AG04449 (cell line): ENCODE data around the gene SDK2.

ENCODE experiments used
- CTCF ChIA-PET: fragments of 350-600 bp; formaldehyde crosslinking; extraction: SDS; loops from one replicate; lab custom pipeline; 2021; ENCODE audit warnings: antibody characterized with exemption; lab: Yijun Ruan, JAX
- POLR2A ChIA-PET: fragments of 400-600, 350-600 bp; formaldehyde crosslinking; extraction: SDS; loops from one replicate; lab custom pipeline; 2020; ENCODE audit warnings: antibody characterized with exemption, inconsistent platforms; lab: Yijun Ruan, JAX
- DNase-seq: peaks from one replicate; pipeline ENCODE4 v3.0.0-alpha.2; 2010; ENCODE audit warnings: low read depth, low spot score
- H3K4me3 ChIP-seq: 2 replicates; pipeline ENCODE4 v1.5.1; 2011; ENCODE audit warnings: low read depth, mild to moderate bottlenecking, control low read depth, low read length
- TF ChIP-seq, protein P1 (sequence below): IDR thresholded peaks from one replicate; pipeline ENCODE4 v1.5.1; 2011; ENCODE audit warnings: mild to moderate bottlenecking, moderate library complexity, low read length, control low read depth, inconsistent platforms; ENCODE audit not compliant: insufficient read depth; ENCODE audit errors: missing control alignments

SDK2 gene

GRCh38 chr17:73498176-73498575 lies 146.1 kb downstream of the SDK2 start:
- no peak for DNase-seq
- TF ChIP-seq, protein P1, sequence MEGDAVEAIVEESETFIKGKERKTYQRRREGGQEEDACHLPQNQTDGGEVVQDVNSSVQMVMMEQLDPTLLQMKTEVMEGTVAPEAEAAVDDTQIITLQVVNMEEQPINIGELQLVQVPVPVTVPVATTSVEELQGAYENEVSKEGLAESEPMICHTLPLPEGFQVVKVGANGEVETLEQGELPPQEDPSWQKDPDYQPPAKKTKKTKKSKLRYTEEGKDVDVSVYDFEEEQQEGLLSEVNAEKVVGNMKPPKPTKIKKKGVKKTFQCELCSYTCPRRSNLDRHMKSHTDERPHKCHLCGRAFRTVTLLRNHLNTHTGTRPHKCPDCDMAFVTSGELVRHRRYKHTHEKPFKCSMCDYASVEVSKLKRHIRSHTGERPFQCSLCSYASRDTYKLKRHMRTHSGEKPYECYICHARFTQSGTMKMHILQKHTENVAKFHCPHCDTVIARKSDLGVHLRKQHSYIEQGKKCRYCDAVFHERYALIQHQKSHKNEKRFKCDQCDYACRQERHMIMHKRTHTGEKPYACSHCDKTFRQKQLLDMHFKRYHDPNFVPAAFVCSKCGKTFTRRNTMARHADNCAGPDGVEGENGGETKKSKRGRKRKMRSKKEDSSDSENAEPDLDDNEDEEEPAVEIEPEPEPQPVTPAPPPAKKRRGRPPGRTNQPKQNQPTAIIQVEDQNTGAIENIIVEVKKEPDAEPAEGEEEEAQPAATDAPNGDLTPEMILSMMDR: no peak
- H3K4me3 ChIP-seq: no peak overlapping the region
- ChIA-PET CTCF (no interaction called here), POLR2A (no interaction called here)

DNA sequence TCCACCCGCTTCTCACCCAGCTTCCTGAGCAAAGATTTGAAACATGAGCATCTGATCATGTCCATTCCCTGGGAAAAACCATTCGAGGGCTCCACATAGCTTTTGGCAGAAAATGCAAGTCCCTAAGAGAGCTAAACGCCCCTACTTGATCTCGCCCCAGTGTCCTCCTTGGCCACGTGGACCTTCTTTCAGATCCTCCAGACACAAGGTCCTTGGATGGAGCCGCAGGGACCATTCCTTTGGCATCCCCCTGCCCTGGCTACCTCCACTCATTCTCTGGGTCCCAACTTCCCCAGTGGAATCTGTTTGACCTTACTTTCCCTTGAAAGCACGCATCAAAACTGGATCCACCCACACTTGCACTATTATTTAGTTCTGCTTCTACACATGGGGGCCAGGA lies 146.5 kb downstream of the SDK2 start:
- ChIA-PET POLR2A (no interaction called here), CTCF (no interaction called here)
- no peak overlapping the region for H3K4me3 ChIP-seq
- TF ChIP-seq, protein P1: no peak
- DNase-seq: no peak

GRCh38 chr17:73496232-73496631 lies 148.0 kb downstream of the SDK2 start:
- no peak for DNase-seq
- no peak overlapping the region for H3K4me3 ChIP-seq
- ChIA-PET CTCF (no interaction called here), POLR2A (no interaction called here)
- TF ChIP-seq, protein P1: no peak

DNA sequence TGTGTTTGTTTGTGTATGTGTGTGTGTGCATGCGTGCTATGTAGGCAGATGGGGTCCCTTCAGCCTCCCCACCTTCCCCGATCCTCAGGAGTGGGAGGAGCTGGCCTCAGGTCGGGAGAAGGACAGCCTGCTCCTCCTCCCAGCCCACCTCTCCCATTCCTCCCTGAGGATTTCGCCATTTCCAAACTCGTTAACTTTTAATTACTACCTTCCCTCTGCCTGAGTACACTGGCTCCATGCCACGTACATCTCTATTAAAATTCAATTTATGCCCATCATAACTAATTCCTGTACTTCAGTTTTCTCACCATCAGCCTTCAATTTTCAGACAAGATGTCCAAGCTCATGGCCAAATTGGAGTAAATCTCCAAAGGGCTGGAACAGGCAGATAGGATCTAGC lies 148.6 kb downstream of the SDK2 start:
- CTCF ChIA-PET: no interaction called here
- POLR2A ChIA-PET: no interaction called here
- no peak overlapping the region for H3K4me3 ChIP-seq
- TF ChIP-seq, protein P1: no peak
- DNase-seq: no peak

DNA sequence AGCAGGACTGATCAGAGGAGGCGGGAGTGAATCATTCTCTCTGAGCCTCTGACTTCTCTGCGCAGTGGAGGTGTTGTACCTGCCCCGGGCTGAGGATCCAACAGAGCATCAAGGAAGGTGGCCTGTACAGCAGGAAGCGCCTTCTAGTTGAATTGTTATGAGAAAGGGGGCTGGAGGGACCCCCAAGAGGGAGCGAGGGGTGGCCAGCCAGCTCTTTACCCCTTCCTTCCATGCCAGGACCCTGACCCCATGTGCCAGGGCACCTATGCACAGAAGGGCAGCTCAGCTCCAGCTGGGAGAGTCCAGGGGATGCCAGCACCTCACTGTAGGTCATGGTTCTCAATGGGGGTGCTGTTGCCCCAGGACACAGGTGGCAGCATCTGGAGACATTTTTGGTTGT lies 149.3 kb downstream of the SDK2 start:
- POLR2A ChIA-PET: no interaction called here
- no peak for DNase-seq
- CTCF ChIA-PET: no interaction called here
- TF ChIP-seq, protein P1: no peak
- no peak overlapping the region for H3K4me3 ChIP-seq

GRCh38 chr17:73493956-73494926 lies 150.0 kb downstream of the SDK2 start:
- CTCF ChIA-PET: no interaction called here
- H3K4me3 ChIP-seq: no peak overlapping the region
- DNase-seq: no peak
- TF ChIP-seq, protein P1: no peak
- POLR2A ChIA-PET: no interaction called here
